ENCODE results near the gene TFF2.

TFF2 gene

GRCh38 chr21:42361286-42361685 is 10.5 kb upstream of the TFF2 start:
- no peak for ATAC-seq
- no peak for TF ChIP-seq GLIS3 (CRISPR knock-in tag; IDR thresholded peaks at IDR 0.05)
- TF ChIP-seq POU6F1 (CRISPR knock-in tag; IDR thresholded peaks at IDR 0.05; ENCODE audit: borderline replicate concordance, low read depth): no peak
- TF ChIP-seq CREB5 (CRISPR knock-in tag; IDR thresholded peaks at IDR 0.05; ENCODE audit: low read depth): no peak
- TF ChIP-seq TSHZ2 (CRISPR knock-in tag; IDR thresholded peaks at IDR 0.05): no peak

GRCh38 chr21:42360317-42360716 is 9.5 kb upstream of the TFF2 start:
- no peak for TF ChIP-seq ESRRG (CRISPR knock-in tag; IDR thresholded peaks at IDR 0.05)
- no peak for TF ChIP-seq TCF4 (CRISPR knock-in tag; IDR thresholded peaks at IDR 0.05; ENCODE audit: borderline replicate concordance)
- TF ChIP-seq PATZ1 (CRISPR knock-in tag; IDR thresholded peaks at IDR 0.05; ENCODE audit: borderline replicate concordance): no peak
- TF ChIP-seq TOX (CRISPR knock-in tag; IDR thresholded peaks at IDR 0.05; ENCODE audit: borderline replicate concordance): no peak
- no peak for TF ChIP-seq TSHZ2 (CRISPR knock-in tag; IDR thresholded peaks at IDR 0.05)
- TF ChIP-seq RARB (CRISPR knock-in tag; IDR thresholded peaks at IDR 0.05): no peak
- TF ChIP-seq ZNF70 (CRISPR knock-in tag; IDR thresholded peaks at IDR 0.05): no peak
- no peak for TF ChIP-seq OSR1 (CRISPR knock-in tag; IDR thresholded peaks at IDR 0.05)
- TF ChIP-seq ZC3H10 (CRISPR knock-in tag; IDR thresholded peaks at IDR 0.05): no peak
- no peak for TF ChIP-seq CSRNP3 (CRISPR knock-in tag; IDR thresholded peaks at IDR 0.05)
- no peak for TF ChIP-seq CREB5 (CRISPR knock-in tag; IDR thresholded peaks at IDR 0.05; ENCODE audit: low read depth)
- no peak for TF ChIP-seq ARNTL (CRISPR knock-in tag; IDR thresholded peaks at IDR 0.05; ENCODE audit: borderline replicate concordance, low read depth)
- no peak for TF ChIP-seq PPARA (CRISPR knock-in tag; IDR thresholded peaks at IDR 0.05; ENCODE audit: borderline replicate concordance)
- ATAC-seq: no peak

- ATAC-seq: no peak
- TF ChIP-seq SNAI2 (CRISPR knock-in tag; IDR thresholded peaks at IDR 0.05): no peak
- TF ChIP-seq ZNF70 (CRISPR knock-in tag; IDR thresholded peaks at IDR 0.05): no peak
- no peak for TF ChIP-seq OSR1 (CRISPR knock-in tag; IDR thresholded peaks at IDR 0.05)
- no peak for TF ChIP-seq CREB5 (CRISPR knock-in tag; IDR thresholded peaks at IDR 0.05; ENCODE audit: low read depth)
- no peak for TF ChIP-seq ZNF8 (CRISPR knock-in tag; IDR thresholded peaks at IDR 0.05)
- no peak for TF ChIP-seq ESRRG (CRISPR knock-in tag; IDR thresholded peaks at IDR 0.05)
- no peak for TF ChIP-seq ZNF565 (CRISPR knock-in tag; conservative IDR thresholded peaks at IDR 0.05; ENCODE audit: low read depth)
- no peak for TF ChIP-seq RARB (CRISPR knock-in tag; IDR thresholded peaks at IDR 0.05)
- no peak for TF ChIP-seq ZC3H10 (CRISPR knock-in tag; IDR thresholded peaks at IDR 0.05)
- TF ChIP-seq CSDC2 (CRISPR knock-in tag; IDR thresholded peaks at IDR 0.05): no peak
- TF ChIP-seq ARNTL (CRISPR knock-in tag; IDR thresholded peaks at IDR 0.05; ENCODE audit: borderline replicate concordance, low read depth): no peak
- TF ChIP-seq TOX (CRISPR knock-in tag; IDR thresholded peaks at IDR 0.05; ENCODE audit: borderline replicate concordance): no peak
- TF ChIP-seq PATZ1 (CRISPR knock-in tag; IDR thresholded peaks at IDR 0.05; ENCODE audit: borderline replicate concordance): no peak
- TF ChIP-seq ZFP3 (CRISPR knock-in tag; IDR thresholded peaks at IDR 0.05): no peak
Observed at GRCh38 chr21:42358937-42359336, 8.1 kb upstream of the TFF2 start.

All from SK-N-SH treated with all-trans-retinoic acid at 6 μM for 48 hours (cell line).